Smooth muscle cell (in vitro differentiated cells): Measurements from ENCODE around the gene ACP5. TPM values are rescaled to one million over a fixed set of nuclear protein-coding genes. Genes with fewer than 3 reads are reported as not detected.
"Not testable (repeated sequence)": the region's sequence is repeated elsewhere in the genome, so short reads cannot be mapped to it uniquely, and the experiment has no call there.

Experiments used
- DNase-seq: peaks from one replicate; lab custom pipeline; 2025; ENCODE audit not compliant: unreplicated experiment; lab: John Stamatoyannopoulos, UW
- H2AFZ ChIP-seq: fragments of 200-600 bp; sonication (generic); 2 replicates; pipeline ENCODE4 v1.6.0; 2016; ENCODE audit warnings: antibody characterized with exemption, low read depth, mild to moderate bottlenecking
- H3F3A ChIP-seq: fragments of 200-600 bp; sonication (generic); 2 replicates; pipeline ENCODE4 v1.6.0; 2017; ENCODE audit warnings: antibody characterized with exemption, low read depth
- H3K27ac ChIP-seq: fragments of 200-600 bp; sonication (generic); 2 replicates; pipeline ENCODE4 v1.5.1; 2016; ENCODE audit warnings: low read depth, mild to moderate bottlenecking
- H3K27me3 ChIP-seq: fragments of 200-600 bp; sonication (generic); 2 replicates; pipeline ENCODE4 v1.6.1; 2016; ENCODE audit warnings: low read depth, mild to moderate bottlenecking
- H3K36me3 ChIP-seq: fragments of 200-600 bp; sonication (generic); 2 replicates; pipeline ENCODE4 v1.5.1; 2016; ENCODE audit warnings: low read depth
- H3K4me1 ChIP-seq: fragments of 200-600 bp; sonication (generic); 2 replicates; pipeline ENCODE4 v1.5.1; 2016; ENCODE audit warnings: low read depth
- H3K4me2 ChIP-seq: fragments of 200-600 bp; sonication (generic); 2 replicates; pipeline ENCODE4 v1.6.0; 2016; ENCODE audit warnings: mild to moderate bottlenecking
- H3K4me3 ChIP-seq: fragments of 200-600 bp; sonication (generic); 2 replicates; pipeline ENCODE4 v1.5.1; 2016; ENCODE audit warnings: mild to moderate bottlenecking
- H3K79me2 ChIP-seq: fragments of 200-600 bp; sonication (generic); 2 replicates; pipeline ENCODE4 v1.6.0; 2016; ENCODE audit warnings: low read depth, mild to moderate bottlenecking
- H3K9ac ChIP-seq: fragments of 200-600 bp; sonication (generic); 2 replicates; pipeline ENCODE4 v1.6.0; 2016; ENCODE audit warnings: low read depth
- H3K9me3 ChIP-seq: fragments of 200-600 bp; sonication (generic); replicated peaks from 2 replicates; pipeline ENCODE4 v1.5.1; 2016; ENCODE audit warnings: low read depth
- H4K20me1 ChIP-seq: fragments of 200-600 bp; sonication (generic); 2 replicates; pipeline ENCODE4 v1.6.0; 2016; ENCODE audit warnings: low read depth
- CTCF ChIP-seq: fragments of 200-600 bp; sonication (generic); IDR thresholded peaks from 2 replicates; pipeline ENCODE4 v1.5.1; 2017; ENCODE audit warnings: borderline replicate concordance, mild to moderate bottlenecking, antibody characterized with exemption; ENCODE audit not compliant: insufficient read depth, poor library complexity, severe bottlenecking
- WGBS: methylation state at CpG from one replicate; pipeline ENCODE4 v1.1.7; 2016; ENCODE audit warnings: low lambda C conversion rate; 5-methylcytosine and 5-hydroxymethylcytosine counted together
- polyA plus RNA-seq: library from polyadenylated mRNA; unstranded; fragments of >200 nt; fragmentation: Nextera tagmentation; extraction: Ambion mirVana; gene quantifications from 2 replicates; pipeline ENCODE4 v1.2.1, GENCODE V29; 2016
- total RNA-seq: library from RNA; depleted of rRNA; stranded (reverse); fragments of >200 nt; gene quantifications from 2 replicates; pipeline ENCODE4 v1.2.3, GENCODE V29; 2014

The ACP5 gene
- total and polyA plus RNA-seq, 2 experiments from 2014 or later, result 1.9 TPM

GRCh38 chr19:11578258-11579142 lies 1.1 kb upstream of the ACP5 start:
- Histone ChIP-seq H3K4me2 (peak overlapping the region; percentile 36), H3K27ac (no peak overlapping the region), H3K9me3 (no peaks in the 10 kb centered on the region), H2AFZ (no peak overlapping the region), H3K79me2 (no peaks in the 10 kb centered on the region), H3K9ac (no peak overlapping the region), H3K27me3 (peaks cover 14% of the 10 kb centered on the region), H4K20me1 (no peaks in the 10 kb centered on the region), H3K36me3 (no peaks in the 10 kb centered on the region), H3K4me1 (no peaks in the 10 kb centered on the region), H3K4me3 (peak overlapping the region; percentile 13), H3F3A (no peaks in the 10 kb centered on the region)
- DNase-seq, result no peak
- TF ChIP-seq CTCF, result no peak
- 33% methylated on average over 55 of the region's 62 CpGs for WGBS

- Histone ChIP-seq H3K9me3 (no peaks in the 10 kb centered on the region), H3K79me2 (no peaks in the 10 kb centered on the region), H3F3A (no peaks in the 10 kb centered on the region), H3K4me2 (no peak overlapping the region), H3K9ac (no peak overlapping the region), H3K4me1 (no peaks in the 10 kb centered on the region), H4K20me1 (no peaks in the 10 kb centered on the region), H2AFZ (no peak overlapping the region), H3K4me3 (no peak overlapping the region), H3K27me3 (peaks cover 14% of the 10 kb centered on the region), H3K27ac (no peak overlapping the region), H3K36me3 (no peaks in the 10 kb centered on the region)
- no peak for DNase-seq
- WGBS, result 92% methylated on average over 15 of the region's 15 CpGs
- no peak for TF ChIP-seq CTCF
Observed at GRCh38 chr19:11576227-11576626, 1.2 kb downstream of the ACP5 start.

GRCh38 chr19:11574689-11575088 lies 2.8 kb downstream of the ACP5 start:
- Histone ChIP-seq H2AFZ (no peak overlapping the region), H3K4me2 (no peak overlapping the region), H3K79me2 (no peaks in the 10 kb centered on the region), H3K36me3 (no peaks in the 10 kb centered on the region), H3K27ac (no peak overlapping the region), H3K9me3 (no peaks in the 10 kb centered on the region), H3F3A (no peaks in the 10 kb centered on the region), H3K4me1 (no peaks in the 10 kb centered on the region), H3K27me3 (peaks cover 12% of the 10 kb centered on the region), H3K4me3 (no peak overlapping the region), H4K20me1 (no peaks in the 10 kb centered on the region), H3K9ac (no peak overlapping the region)
- 87% methylated on average over 9 of the region's 9 CpGs for WGBS
- no peak for TF ChIP-seq CTCF
- no peak for DNase-seq

GRCh38 chr19:11573763-11574162 lies 3.7 kb downstream of the ACP5 start:
- not testable (repeated sequence) for H3K4me3 ChIP-seq, H3K27ac ChIP-seq, H3K27me3 ChIP-seq, H3K36me3 ChIP-seq, H3K79me2 ChIP-seq, H3K4me2 ChIP-seq, H2AFZ ChIP-seq, H3F3A ChIP-seq, H3K9me3 ChIP-seq, DNase-seq, H4K20me1 ChIP-seq, H3K9ac ChIP-seq, H3K4me1 ChIP-seq
- WGBS, result 78% methylated on average over 4 of the region's 4 CpGs

GRCh38 chr19:11573354-11573753 lies 4.1 kb downstream of the ACP5 start:
- DNase-seq, H3K27me3 ChIP-seq, H3K9me3 ChIP-seq, H4K20me1 ChIP-seq, H3K79me2 ChIP-seq, H3K36me3 ChIP-seq, H3K4me2 ChIP-seq, H3F3A ChIP-seq, H3K4me1 ChIP-seq, H3K9ac ChIP-seq, H2AFZ ChIP-seq, H3K27ac ChIP-seq, H3K4me3 ChIP-seq: not testable (repeated sequence)
- 87% methylated on average over 6 of the region's 6 CpGs for WGBS
